Gastrocnemius medialis (tissue), 4 donors: Measurements from ENCODE around the gene ASB18. TPM values are rescaled to one million over a fixed set of nuclear protein-coding genes. Genes with fewer than 3 reads are reported as not detected.

Experiments used
- ATAC-seq, 2 donors: fragments of 150-250 bp; one replicate each; pipeline ENCODE4 v1.9.1; 2016
- DNase-seq, 2 donors: peaks; one replicate each; pipeline ENCODE4 v3.0.0-alpha.2; 2019
- H3K27ac ChIP-seq, 4 donors: fragments of 200-600 bp; sonication (generic); 1 replicate in 1 of 4; 2 replicates in 3 of 4; pipeline ENCODE4 v1.5.1; 2016 to 2018; ENCODE audit warnings: mild to moderate bottlenecking in 2 of 4, moderate library complexity in 1 of 4
- H3K27me3 ChIP-seq, 3 donors: fragments of 200-600 bp; sonication (generic) in 2 of 3; 1 replicate in 1 of 3; 2 replicates in 2 of 3; pipeline versions ENCODE4 v1.5.1 to v1.6.0; 2016 to 2019; ENCODE audit warnings: mild to moderate bottlenecking in 1 of 3, moderate library complexity in 1 of 3
- H3K36me3 ChIP-seq, 2 donors: fragments of 200-600 bp; sonication (generic) in 1 of 2; one replicate each; pipeline ENCODE4 v1.5.1; 2017 to 2018
- H3K4me1 ChIP-seq, 2 donors: fragments of 200-600 bp; sonication (generic) in 1 of 2; one replicate each; pipeline ENCODE4 v1.5.1; 2016 to 2017; ENCODE audit warnings: mild to moderate bottlenecking in 2 of 2
- H3K4me3 ChIP-seq, 4 donors: fragments of 200-600 bp; sonication (generic) in 3 of 4; 1 replicate in 1 of 4; 2 replicates in 3 of 4; pipeline ENCODE4 v1.5.1; 2016 to 2019; ENCODE audit warnings: mild to moderate bottlenecking in 2 of 4
- H3K9me3 ChIP-seq, 3 donors: fragments of 200-600 bp; sonication (generic) in 2 of 3; 1 replicate in 1 of 3; 2 replicates in 2 of 3; pipeline ENCODE4 v1.5.1; 2016 to 2019
- POLR2A ChIP-seq, 2 donors: fragments of 450-650 bp; IDR thresholded peaks; one replicate each; pipeline ENCODE4 v1.6.1; 2017; ENCODE audit warnings: antibody characterized with exemption in 2 of 2, mild to moderate bottlenecking in 2 of 2, moderate library complexity in 2 of 2
- in situ Hi-C, 4 donors: fragments of 200-750 bp; cut with MboI; loops; one replicate each; pipeline versions ENCODE4 v1.15.0 to v1.8.0; 2017; ENCODE audit warnings: low sequenced_read_pairs in 4 of 4
- intact Hi-C: fragments of 100-400 bp; cut with DNase I; formaldehyde crosslinking; loops from one replicate; pipeline ENCODE4 v1.15.1; 2023; ENCODE audit warnings: low total_unique reads
- total RNA-seq, 4 donors: library from RNA; depleted of rRNA; stranded (reverse); fragments of >200 nt; gene quantifications; one replicate each; pipeline versions ENCODE4 v1.1.0 to v1.2.3, GENCODE V29; 2016
- TF ChIP-seq, protein P1 (sequence below), 5 experiments: fragments of 450-650 bp in 3 of 5; fragments of 200-600 bp in 2 of 5; sonication (generic) in 2 of 5; IDR thresholded peaks in 4 of 5; conservative IDR thresholded peaks in 1 of 5; 1 replicate in 4 of 5; 2 replicates in 1 of 5; pipeline ENCODE4 v1.5.1; 2016 to 2019; ENCODE audit warnings: antibody characterized with exemption in 5 of 5, mild to moderate bottlenecking in 3 of 5, moderate library complexity in 3 of 5

Gene ASB18, protein sequence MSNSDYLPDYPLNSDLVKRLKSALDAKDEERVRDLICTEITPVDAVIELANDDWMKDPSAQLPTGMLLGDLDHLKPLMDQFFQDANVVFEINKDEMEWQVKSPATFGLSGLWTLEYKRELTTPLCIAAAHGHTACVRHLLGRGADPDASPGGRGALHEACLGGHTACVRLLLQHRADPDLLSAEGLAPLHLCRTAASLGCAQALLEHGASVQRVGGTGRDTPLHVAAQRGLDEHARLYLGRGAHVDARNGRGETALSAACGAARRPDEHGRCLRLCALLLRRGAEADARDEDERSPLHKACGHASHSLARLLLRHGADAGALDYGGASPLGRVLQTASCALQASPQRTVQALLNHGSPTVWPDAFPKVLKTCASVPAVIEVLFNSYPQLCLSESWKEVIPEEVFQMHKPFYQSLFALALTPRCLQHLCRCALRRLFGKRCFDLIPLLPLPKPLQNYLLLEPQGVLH
- under 1 TPM in 2 of 4 donors, not detected in 2; 0.16 to 0.17 TPM for total RNA-seq

DNA sequence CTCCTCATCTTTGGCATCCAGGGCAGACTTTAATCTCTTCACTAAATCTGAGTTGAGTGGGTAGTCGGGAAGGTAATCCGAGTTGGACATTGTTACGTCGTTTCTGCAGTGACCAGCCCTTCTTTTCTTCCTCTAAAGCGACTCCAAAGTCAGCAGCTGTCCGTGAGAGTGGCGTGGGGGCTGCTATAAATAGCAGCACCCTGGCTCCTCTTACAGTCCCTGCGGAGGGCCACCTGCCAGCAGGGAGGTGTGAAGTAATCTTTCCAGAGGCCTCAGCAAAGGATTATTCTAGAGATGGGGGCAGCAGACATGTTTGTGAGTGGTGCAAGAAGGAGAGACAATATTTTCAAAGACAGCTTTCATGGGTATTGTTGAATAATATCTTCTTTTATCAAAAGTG, at the start of gene ASB18:
ASB18 (minus strand) TSS at position 151 of the 400 bp plus-strand sequence; CDS start at position 90, 61 bp downstream.
- in situ Hi-C loops (no loop called here), intact Hi-C loops (loop anchor here (1.0 to 10.0 kb wide), 3 partner anchors 24 to 1031 kb away; no protein-coding TSS in a partner anchor)
- no peaks in the 10 kb centered on the region for H3K27me3 ChIP-seq
- H3K36me3 ChIP-seq = no peaks in the 10 kb centered on the region
- TF ChIP-seq POLR2A (IDR thresholded peaks at IDR 0.05) = no peak
- TF ChIP-seq, protein P1, sequence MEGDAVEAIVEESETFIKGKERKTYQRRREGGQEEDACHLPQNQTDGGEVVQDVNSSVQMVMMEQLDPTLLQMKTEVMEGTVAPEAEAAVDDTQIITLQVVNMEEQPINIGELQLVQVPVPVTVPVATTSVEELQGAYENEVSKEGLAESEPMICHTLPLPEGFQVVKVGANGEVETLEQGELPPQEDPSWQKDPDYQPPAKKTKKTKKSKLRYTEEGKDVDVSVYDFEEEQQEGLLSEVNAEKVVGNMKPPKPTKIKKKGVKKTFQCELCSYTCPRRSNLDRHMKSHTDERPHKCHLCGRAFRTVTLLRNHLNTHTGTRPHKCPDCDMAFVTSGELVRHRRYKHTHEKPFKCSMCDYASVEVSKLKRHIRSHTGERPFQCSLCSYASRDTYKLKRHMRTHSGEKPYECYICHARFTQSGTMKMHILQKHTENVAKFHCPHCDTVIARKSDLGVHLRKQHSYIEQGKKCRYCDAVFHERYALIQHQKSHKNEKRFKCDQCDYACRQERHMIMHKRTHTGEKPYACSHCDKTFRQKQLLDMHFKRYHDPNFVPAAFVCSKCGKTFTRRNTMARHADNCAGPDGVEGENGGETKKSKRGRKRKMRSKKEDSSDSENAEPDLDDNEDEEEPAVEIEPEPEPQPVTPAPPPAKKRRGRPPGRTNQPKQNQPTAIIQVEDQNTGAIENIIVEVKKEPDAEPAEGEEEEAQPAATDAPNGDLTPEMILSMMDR (IDR thresholded peaks at IDR 0.05 in 4 of 5, conservative IDR thresholded peaks at IDR 0.05 in 1 of 5) = no peak
- H3K4me3 ChIP-seq = peak within 1 kb of the TSS in 3 of 4 donors; percentile 5 to 22 (median 21)
- H3K27ac ChIP-seq = peak within 1 kb of the TSS; percentile 77 to 90 (median 82)
- H3K4me1 ChIP-seq = peaks cover 44 to 45% of the 10 kb centered on the region in 2 donors
- DNase-seq = peak; percentile 78 to 93
- H3K9me3 ChIP-seq = peaks cover 0 to under 1% (median 0%) of the 10 kb centered on the region in 3 donors
- ATAC-seq = peak; percentile 72 to 87

DNA sequence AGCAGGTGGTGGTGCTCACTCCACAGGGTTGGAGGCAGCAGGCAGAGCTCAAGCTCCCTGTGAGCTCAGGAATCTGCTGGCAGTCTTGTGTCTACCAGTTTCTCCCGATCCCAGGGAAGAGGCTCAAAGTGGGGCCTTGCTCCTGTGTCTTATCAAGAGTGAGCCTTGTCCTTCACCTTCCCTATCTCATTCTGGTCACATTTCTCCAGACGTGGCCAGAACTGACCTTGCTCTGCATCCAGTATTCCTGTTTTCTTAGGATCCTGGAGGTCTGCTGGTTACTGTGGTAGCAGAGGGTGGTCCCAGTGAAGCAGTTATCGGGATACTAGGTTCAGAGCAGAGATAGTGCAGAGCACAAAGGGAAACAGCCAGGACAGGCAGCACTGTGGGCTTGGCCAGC, 47.1 kb upstream of the ASB18 start:
- DNase-seq = no peak
- Histone ChIP-seq H3K4me3 (no peak overlapping the region), H3K9me3 (peaks cover 0 to 8% (median 0%) of the 10 kb centered on the region in 3 donors), H3K4me1 (no peaks in the 10 kb centered on the region), H3K27ac (no peak overlapping the region), H3K27me3 (no peaks in the 10 kb centered on the region), H3K36me3 (no peaks in the 10 kb centered on the region)
- in situ Hi-C loops (no loop called here), intact Hi-C loops (no loop called here)
- ATAC-seq = no peak
- TF ChIP-seq, protein P1 (IDR thresholded peaks at IDR 0.05 in 4 of 5, conservative IDR thresholded peaks at IDR 0.05 in 1 of 5) = no peak
- no peak for TF ChIP-seq POLR2A (IDR thresholded peaks at IDR 0.05)

DNA sequence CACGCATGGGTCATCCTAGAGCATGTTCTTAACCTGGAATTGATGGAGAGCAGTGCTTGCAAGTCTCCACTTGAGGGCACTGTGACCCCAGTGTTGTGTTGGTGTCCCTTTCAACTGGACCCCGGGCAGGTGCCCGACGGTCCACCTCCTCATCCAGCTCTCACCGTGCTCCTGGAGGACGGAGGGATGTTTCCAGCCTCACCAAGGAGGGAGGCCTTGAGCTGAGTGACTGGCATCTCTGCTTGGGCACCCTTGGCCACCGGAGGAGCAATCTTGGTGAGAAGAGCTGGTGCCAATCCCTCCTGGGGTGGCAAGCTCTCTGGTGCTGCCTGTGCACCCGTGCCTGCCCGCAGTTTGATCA, 45.4 kb upstream of the ASB18 start:
- in situ Hi-C loops = no loop called here
- intact Hi-C loops = loop anchor here (10.0 kb wide), 1 partner anchor 75 kb away; no protein-coding TSS in a partner anchor
- TF ChIP-seq POLR2A (IDR thresholded peaks at IDR 0.05) = no peak
- TF ChIP-seq, protein P1 (IDR thresholded peaks at IDR 0.05 in 4 of 5, conservative IDR thresholded peaks at IDR 0.05 in 1 of 5) = peak in 1 of 5 experiments; percentile 14
- no peak overlapping the region for H3K27ac ChIP-seq
- DNase-seq (no peak), ATAC-seq (no peak)
- H3K9me3 ChIP-seq = peaks cover 0 to 8% (median 0%) of the 10 kb centered on the region in 3 donors
- no peaks in the 10 kb centered on the region for H3K27me3 ChIP-seq
- H3K4me3 ChIP-seq = no peak overlapping the region
- no peaks in the 10 kb centered on the region for H3K4me1 ChIP-seq
- H3K36me3 ChIP-seq = no peaks in the 10 kb centered on the region

DNA sequence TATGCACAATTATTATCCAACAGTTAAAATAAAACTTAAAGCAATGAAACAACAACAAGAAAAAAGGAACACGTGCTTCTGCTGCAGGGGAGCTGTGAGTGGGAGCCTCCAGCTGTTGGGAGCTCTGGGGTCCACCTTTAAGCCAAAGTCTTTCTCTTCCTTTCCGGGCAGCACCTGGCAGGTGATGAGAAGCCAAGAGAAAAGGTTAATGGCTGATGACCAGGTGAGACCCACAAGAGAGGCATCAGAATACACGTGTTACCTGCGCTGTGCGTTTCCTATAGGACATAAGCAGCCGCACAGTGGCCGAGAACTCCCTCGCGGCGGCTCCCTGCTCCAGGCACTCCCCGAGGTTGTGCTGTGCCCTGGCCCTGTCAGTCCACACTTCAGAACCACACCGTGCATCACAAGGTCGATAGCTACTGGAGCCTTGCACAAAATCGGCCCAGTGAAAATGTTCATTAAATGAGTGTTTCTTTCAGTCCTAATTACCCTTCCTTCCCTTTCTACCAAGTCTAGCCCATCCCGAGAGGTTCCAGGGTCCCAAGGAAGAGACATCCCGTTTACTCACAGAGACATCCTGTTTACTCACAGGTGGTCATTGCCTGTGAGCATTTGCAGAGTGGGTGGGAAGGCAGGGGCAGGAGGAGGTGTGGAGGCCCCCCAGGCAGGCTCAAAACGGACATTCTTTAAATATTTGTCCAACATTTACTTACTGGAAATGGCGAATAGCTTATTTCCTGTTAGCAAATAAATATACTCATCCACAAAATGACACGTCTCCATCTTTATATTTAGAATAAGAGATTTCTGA, 44.9 kb upstream of the ASB18 start:
- Histone ChIP-seq H3K9me3 (peaks cover 0 to 8% (median 0%) of the 10 kb centered on the region in 3 donors), H3K4me3 (no peak overlapping the region), H3K4me1 (no peaks in the 10 kb centered on the region), H3K27ac (no peak overlapping the region), H3K36me3 (no peaks in the 10 kb centered on the region), H3K27me3 (no peaks in the 10 kb centered on the region)
- TF ChIP-seq, protein P1 (IDR thresholded peaks at IDR 0.05 in 4 of 5, conservative IDR thresholded peaks at IDR 0.05 in 1 of 5) = no peak
- TF ChIP-seq POLR2A (IDR thresholded peaks at IDR 0.05) = no peak
- in situ Hi-C loops (no loop called here), intact Hi-C loops (loop anchor here (10.0 kb wide), 1 partner anchor 74 kb away; no protein-coding TSS in a partner anchor)
- no peak for ATAC-seq
- DNase-seq = no peak
